Measurements from ENCODE around the gene ARHGAP4.

- peak; percentile 50; the same call in 1 of the 2 replicates for TF ChIP-seq CTCF (conservative IDR thresholded peaks at IDR 0.05)
- no peak for TF ChIP-seq EZH2 (IDR thresholded peaks at IDR 0.05; ENCODE audit: low read depth)
These were observed 41.5 kb downstream of the ARHGAP4 start for GRCh38 chrX:153884590-153884989.
